HG02759 (cell line): Measurements from ENCODE around the gene ASNS.
A peak's percentile ranks its signal among the peaks of the same experiment; 100 is the strongest.
"Not testable (repeated sequence)": the region's sequence is repeated elsewhere in the genome, so short reads cannot be mapped to it uniquely, and the experiment has no call there.

Experiments
- ATAC-seq: cut with Tn5 transposase; IDR thresholded peaks from one replicate; pipeline ENCODE4 v1.9.1; 2021; ENCODE audit warnings: mild to moderate bottlenecking, moderate library complexity; ENCODE audit not compliant: unreplicated experiment

ASNS gene, protein sequence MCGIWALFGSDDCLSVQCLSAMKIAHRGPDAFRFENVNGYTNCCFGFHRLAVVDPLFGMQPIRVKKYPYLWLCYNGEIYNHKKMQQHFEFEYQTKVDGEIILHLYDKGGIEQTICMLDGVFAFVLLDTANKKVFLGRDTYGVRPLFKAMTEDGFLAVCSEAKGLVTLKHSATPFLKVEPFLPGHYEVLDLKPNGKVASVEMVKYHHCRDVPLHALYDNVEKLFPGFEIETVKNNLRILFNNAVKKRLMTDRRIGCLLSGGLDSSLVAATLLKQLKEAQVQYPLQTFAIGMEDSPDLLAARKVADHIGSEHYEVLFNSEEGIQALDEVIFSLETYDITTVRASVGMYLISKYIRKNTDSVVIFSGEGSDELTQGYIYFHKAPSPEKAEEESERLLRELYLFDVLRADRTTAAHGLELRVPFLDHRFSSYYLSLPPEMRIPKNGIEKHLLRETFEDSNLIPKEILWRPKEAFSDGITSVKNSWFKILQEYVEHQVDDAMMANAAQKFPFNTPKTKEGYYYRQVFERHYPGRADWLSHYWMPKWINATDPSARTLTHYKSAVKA

GRCh38 chr7:97872025-97872669 lies at the start of gene ASNS:
ASNS (minus strand) TSS chr7:97872408; CDS start chr7:97869156, 3,252 bp downstream.
- peak; percentile 99 for ATAC-seq

DNA sequence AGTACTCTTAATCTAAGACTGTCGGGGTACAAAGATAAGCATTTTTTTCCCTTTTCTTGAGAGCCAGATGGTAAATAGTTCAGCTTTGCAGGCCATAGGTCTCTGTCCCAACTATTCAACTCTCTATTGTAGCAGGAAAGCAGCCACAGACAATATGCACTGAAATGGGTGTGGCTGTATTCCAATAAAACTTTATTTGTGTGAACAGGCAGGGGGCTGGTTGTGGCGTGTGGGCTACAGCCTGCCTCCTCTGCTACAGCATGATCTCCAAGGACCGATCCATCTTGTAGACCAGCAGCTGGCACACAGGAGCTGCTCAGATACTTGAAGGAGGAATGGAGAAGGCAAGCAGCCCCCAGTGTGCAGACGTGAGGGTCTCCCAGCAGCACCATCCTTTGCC lies 49.0 kb upstream of the ASNS start:
- not testable (repeated sequence) for ATAC-seq

DNA sequence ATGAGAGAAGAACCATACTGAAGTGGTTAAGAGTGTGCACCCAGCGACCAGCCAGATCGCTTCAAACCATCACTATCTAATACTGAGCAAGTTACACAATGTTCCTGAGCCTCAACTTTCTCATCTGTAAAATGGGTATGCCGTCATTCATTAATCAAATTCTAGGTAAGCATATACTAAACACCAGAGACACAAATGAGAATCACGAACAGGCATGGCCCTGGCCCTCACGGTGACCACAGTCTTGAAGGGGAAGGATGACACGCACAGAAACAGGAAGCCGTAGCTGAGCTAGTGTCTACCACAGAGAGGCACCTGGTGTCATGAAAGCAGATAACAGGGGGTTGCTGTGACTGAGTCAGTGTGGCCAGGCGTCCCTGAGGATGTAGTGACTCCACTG lies 43.1 kb upstream of the ASNS start:
- ATAC-seq = not testable (repeated sequence)

DNA sequence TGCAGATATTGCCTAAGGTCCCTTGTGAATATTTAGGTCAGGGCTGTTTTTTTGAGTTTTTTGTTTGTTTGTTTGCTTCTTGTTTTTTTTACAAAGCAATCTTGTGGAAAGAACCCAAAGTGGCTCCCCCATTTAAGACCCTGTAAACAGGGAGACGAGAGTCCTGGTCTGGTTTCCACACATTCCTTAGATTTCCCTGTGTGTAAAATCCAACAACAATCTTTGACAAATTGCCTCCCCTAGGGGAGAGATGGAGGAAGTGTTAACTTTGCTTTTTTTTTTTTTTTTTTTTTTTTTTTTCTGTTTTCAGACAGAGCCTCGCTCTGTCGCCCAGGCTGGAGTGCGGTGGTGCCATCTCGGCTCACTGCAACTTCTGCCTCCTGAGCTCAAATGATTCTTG lies 40.1 kb upstream of the ASNS start:
- ATAC-seq = not testable (repeated sequence)

DNA sequence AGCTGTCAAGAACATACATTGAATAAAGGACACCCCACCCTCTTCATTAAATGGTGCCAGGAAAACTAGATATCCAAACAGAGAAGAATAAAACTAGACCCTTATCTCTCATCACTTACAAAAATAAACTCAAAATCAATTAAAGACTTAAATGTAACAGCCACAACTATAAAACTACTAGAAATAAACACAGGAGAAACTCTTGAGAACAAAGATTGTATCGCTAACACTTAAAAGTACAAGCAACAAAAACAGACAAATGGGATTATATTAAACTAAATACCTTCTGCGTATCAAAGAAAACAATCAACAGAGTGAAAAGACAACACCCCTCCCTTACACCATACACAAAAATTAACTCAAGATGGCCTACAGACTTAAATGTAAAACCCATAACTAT lies 24.7 kb upstream of the ASNS start:
- ATAC-seq = not testable (repeated sequence)

GRCh38 chr7:97891721-97892120 lies 19.5 kb upstream of the ASNS start:
- ATAC-seq = not testable (repeated sequence)

DNA sequence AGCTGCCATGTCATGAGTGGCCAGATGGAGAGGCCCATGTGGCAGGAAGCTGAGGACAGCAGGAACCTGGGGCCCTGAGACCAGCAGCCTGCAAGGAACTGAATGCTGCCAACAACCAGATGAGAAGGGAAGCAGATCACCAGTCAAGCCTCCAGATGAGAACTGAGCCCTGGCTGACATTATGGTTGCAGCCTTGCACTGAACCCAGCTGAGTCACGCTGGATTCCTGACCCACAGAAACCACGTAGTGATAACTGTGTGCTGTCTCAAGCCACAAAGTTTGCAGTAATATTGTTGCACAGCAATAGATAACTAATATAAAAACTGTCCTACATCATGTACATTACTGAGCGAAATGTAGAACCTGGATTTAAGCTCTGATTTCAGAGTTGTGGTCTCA lies 7.3 kb upstream of the ASNS start:
- not testable (repeated sequence) for ATAC-seq

DNA sequence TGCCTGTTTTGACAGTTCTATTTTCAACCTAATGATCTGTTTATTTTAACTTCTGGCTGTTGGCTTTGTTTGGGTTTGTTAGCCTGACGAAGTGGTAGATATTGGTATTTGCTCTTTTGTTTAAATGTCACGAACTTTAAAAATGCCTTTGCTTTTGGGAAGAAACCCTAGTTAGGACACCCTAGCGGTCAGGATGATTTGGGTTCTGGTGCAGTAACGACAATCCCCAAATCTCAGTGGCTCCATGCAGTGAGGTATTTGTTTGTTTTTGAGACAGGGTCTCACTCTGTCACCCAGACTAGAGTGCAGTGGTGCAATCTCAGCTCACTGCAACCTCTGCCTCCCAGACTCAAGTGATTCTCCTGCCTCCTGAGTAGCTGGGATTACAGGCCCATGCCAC lies 2.7 kb upstream of the ASNS start:
- ATAC-seq = not testable (repeated sequence)

DNA sequence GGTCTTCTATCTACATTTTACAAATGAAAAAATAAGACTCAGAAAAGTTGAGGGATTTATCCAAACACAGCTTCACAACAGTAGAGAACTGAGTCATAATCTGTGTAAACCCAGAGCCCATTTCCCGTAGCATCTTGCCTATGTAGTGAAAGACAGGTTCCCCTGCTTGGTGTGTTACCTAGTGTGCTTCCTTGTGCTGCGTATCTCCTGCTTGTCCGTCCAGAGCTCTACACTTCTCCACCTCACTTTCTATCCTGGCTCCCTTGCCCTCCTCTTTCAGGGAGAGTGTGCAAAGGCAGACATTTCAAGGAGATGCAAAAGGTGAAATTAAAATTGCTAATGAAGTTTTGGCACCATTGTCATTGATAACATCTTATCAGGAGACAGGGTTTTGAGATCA lies 1.4 kb upstream of the ASNS start:
- ATAC-seq = no peak

DNA sequence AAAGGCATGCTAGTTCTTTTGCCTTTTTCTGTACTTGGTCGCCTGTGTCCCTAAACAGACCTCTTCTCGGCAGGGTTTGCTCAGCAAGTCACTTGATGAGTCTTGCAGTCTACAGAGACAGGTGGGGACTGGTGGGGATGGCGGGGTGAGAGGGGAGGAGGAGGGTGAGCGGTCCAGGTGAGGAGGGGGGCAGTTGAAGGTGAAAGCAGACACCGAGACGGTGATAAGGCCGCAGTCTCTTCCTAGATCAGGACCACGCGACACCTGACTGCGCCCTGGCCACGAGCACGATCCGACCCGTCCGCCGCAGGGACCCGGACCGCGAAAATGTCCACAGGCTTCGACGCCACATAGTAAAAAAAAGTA lies 566 bp downstream of the ASNS start:
- ATAC-seq = no peak

- no peak for ATAC-seq
Observed at GRCh38 chr7:97868788-97869187, 3.4 kb downstream of the ASNS start.

GRCh38 chr7:97868314-97868713 lies 3.9 kb downstream of the ASNS start:
- no peak for ATAC-seq

DNA sequence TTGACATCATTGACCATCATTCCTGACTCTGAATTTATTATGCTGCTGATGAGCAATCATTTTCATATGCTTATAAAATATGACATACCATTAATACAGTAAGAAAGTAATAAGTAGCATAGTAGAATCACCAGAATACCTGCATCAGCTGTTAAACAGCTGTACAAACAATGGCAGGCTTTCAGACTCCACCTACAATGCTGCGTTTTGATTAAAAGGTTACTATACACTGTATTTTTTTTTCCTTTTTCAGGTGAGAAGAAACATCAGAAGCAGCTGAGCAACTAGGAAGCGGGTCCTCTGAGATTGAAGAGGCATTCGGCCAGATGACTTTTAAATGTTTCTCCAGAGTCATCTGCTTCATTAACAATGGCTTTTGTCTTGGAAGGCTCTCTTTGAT lies 7.1 kb downstream of the ASNS start:
- ATAC-seq = no peak

- ATAC-seq = no peak
Observed at GRCh38 chr7:97859606-97860204, 12.5 kb downstream of the ASNS start.

DNA sequence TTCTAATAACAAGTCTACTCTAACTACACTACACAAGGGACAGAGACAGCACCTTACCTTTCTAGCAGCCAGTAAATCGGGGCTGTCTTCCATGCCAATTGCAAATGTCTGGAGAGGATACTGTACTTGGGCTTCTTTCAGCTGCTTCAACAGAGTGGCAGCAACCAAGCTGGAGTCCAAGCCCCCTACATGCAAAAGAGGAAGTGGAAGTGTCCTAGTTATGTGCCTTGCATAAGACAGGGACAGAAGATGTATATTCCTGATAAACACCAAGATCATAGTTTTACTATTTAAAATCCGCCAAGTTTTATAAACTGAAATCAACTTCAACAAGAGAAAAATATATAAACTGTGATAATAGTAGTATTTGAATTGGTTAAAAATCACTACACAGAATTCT lies 14.0 kb downstream of the ASNS start:
- no peak for ATAC-seq

DNA sequence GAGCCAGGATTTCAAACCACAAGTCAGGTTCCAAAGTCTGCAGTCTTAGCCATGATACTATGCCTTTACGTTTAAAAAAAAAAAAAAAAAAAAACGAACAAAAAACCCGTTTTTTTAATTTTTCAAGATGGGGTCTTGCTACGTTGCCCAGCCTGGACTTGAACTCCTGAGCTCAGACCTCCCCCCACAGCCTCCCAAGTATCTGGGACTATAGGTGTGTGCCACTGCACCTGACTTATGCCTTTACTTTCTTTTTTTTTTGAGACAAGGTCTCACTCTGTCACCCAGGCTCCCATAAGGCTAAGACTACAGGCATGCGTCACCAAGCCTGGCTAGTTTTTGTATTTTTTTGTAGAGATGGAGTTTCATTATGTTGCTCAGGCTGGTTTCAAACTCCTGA lies 14.7 kb downstream of the ASNS start:
- no peak for ATAC-seq

DNA sequence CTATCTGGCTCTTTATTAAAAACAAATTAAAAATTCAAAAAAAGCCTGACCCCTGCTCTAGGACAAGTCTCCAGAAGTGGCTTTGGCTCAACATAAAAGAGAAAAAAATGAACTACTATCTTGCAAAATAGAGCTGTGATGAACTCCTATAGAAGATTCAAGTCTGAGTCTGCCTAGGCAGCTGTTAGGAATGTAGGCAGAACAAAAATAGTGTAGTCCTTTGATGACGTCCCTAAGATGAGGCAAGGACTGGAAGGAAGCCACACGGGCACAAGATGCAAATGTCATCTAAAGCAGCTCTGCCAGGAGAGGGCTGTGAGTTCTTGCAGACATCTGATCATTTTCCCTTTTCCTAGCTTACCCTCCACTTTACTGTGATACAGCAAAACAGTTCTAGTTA lies 20.5 kb downstream of the ASNS start:
- ATAC-seq = no peak

DNA sequence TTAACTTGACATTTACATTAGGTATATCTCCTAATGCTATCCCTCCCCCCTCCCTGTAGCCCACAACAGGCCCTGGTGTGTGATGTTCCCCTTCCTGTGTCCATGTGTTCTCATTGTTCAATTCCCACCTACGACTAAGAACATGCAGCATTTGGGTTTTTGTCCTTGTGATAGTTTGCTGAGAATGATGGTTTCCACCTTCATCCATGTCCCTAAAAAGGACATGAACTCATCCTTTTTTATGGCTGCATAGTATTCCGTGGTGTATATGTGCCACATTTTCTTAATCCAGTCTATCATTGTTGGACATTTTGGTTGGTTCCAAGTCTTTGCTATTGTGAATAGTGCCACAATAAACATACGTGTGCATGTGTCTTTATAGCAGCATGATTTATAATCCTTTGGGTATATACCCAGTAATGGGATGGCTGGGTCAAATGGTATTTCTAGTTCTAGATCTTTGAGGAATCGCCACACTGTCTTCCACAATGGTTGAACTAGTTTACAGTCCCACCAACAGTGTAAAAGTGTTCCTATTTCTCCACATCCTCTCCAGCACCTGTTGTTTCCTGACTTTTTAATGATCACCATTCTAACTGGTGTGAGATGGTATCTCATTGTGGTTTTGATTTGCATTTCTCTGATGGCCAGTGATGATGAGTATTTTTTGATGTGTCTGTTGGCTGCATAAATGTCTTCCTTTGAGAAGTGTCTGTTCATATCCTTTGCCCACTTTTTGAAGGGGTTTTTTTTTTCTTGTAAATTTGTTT lies 21.8 kb downstream of the ASNS start:
- not testable (repeated sequence) for ATAC-seq

- ATAC-seq = no peak
Observed at GRCh38 chr7:97847791-97848190, 24.4 kb downstream of the ASNS start.

DNA sequence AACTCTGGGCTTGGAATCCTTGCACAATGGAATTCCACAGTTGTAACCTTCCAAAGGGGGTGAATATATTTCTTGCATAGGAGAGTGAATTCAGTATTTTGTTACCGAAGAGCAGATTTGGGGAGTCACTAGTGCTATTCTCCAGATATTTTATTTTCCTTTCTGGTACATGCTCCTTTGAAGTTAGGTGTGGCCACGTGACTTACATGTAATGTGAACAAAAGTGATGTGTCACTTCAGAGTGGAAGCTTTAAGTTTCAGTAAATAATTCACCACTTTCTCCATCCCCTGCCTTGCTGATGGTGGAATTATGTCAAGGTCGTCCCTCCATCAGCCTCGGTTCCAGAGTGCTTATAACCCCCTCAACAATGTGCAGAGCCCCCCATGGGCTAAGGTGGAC lies 25.3 kb downstream of the ASNS start:
- no peak for ATAC-seq

DNA sequence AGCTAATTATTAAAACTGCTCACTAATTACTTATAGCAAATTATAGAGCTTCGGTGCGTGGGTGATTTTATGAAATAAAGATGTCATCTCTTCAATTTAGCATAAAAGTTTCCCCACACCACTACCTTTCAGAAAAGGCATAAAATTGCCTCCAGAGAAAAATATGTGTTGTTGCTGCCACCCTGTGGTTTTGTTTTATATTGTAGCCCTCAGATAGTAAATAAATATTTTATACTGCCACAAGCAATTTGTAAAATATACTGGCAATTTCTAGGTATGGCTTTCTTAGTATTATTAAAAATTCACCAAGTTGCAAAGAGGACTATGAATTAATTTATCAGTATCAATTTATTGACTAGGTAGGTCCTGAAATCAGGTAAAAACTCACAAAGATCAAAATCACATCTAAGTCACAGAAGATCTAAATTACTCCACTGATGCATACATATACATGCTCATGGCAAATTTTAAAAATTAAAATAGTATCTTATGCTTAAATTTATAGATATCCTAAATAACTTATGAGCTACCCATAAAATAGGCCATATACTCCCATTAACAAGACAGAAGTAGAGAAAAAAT lies 26.5 kb downstream of the ASNS start:
- ATAC-seq = peak; percentile 42
